Right cardiac atrium (tissue), 5 donors: Measurements from ENCODE around the gene ITGB1. TPM values are rescaled to one million over a fixed set of nuclear protein-coding genes. Genes with fewer than 3 reads are reported as not detected.
"Not testable (repeated sequence)": the region's sequence is repeated elsewhere in the genome, so short reads cannot be mapped to it uniquely, and the experiment has no call there.

Experiments used
- ATAC-seq, 2 donors: fragments of 200-7000 bp; cut with Tn5 transposase; one replicate each; pipeline versions ENCODE4 v1.8.0 to v1.9.1; 2020; ENCODE audit warnings: moderate library complexity in 2 of 2, mild to moderate bottlenecking in 1 of 2
- DNase-seq, 3 donors: peaks; one replicate each; pipeline ENCODE4 v3.0.0-alpha.2; 2020
- H3K27ac ChIP-seq: one replicate; pipeline ENCODE4 v1.5.1; 2013; ENCODE audit warnings: mild to moderate bottlenecking, low read length, control low read depth, moderate library complexity
- H3K27me3 ChIP-seq: one replicate; pipeline ENCODE4 v1.6.1; 2013; ENCODE audit not compliant: control insufficient read depth, insufficient read depth
- H3K4me1 ChIP-seq: one replicate; pipeline ENCODE4 v1.6.1; 2013; ENCODE audit warnings: low read length; ENCODE audit not compliant: control insufficient read depth, insufficient read depth
- H3K4me3 ChIP-seq: one replicate; pipeline ENCODE4 v1.5.1; 2013; ENCODE audit warnings: low read length, control low read depth
- H3K9me3 ChIP-seq: one replicate; pipeline ENCODE4 v1.6.1; 2013; ENCODE audit warnings: low read length; ENCODE audit not compliant: control insufficient read depth
- WGBS: extraction: QIAGEN DNeasy Blood & Tissue Kit; methylation state at CpG from one replicate; pipeline ENCODE4 v1.1.7; 2013; 5-methylcytosine and 5-hydroxymethylcytosine counted together
- intact Hi-C, 4 donors: fragments of 100-400 bp; cut with DNase I; formaldehyde crosslinking; loops; one replicate each; pipeline versions ENCODE4 v1.11.0 to v1.14.0; 2022 to 2023
- polyA plus RNA-seq: library from polyadenylated mRNA; stranded (reverse); fragments of 200-250 nt; gene quantifications from one replicate; pipeline ENCODE4 v1.2.3, GENCODE V29; 2013
- total RNA-seq, 4 donors: library from RNA; stranded (reverse); fragmentation: NEBNext Ultra II Directional; extraction: Animal tissue kit (Norgen Biotek cat#: 25700); gene quantifications; one replicate each; pipeline ENCODE4 v1.2.1, GENCODE V29; 2021
- donor health status: healthy with polysubstance abuse.
- donor health status: DM: no; HTN: yes; CAD: no.
- donor health status: DM: no; HTN: no; CAD: no.
- donor health status: DM: no; HTN: yes; CAD: no; lungs with severe emphysema.
- donor health status: DM: yes; HTN: yes; CAD: no.

ITGB1 gene
- total and polyA plus RNA-seq, 5 donors = 259 to 583 (median 461) TPM

DNA sequence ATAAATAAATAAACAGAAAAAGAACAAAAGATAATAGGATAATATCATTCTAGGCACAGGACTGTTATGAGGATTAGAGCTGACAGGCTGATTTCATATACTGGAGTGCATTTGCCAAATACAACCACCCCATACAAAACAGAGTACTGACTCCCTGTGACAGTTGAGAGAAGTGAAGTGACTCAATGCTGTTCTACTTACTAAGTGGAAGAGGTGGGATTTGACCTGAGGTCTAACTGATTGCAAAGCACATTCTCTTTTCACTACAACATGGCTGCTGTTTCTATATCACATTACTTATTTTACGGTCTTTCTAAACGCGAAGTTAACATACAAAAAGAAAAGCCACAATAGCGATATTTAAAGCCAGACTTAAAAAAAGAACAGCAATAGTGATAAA lies 51.4 kb downstream of the ITGB1 start:
- Histone ChIP-seq H3K4me1 (peaks cover 3% of the 10 kb centered on the region), H3K27me3 (no peaks in the 10 kb centered on the region), H3K9me3 (no peaks in the 10 kb centered on the region), H3K27ac (no peak overlapping the region), H3K4me3 (no peak overlapping the region)
- ATAC-seq (no peak), DNase-seq (no peak)
- intact Hi-C loops = no loop called here
- WGBS = 90% methylated on average over 4 of the region's 4 CpGs

DNA sequence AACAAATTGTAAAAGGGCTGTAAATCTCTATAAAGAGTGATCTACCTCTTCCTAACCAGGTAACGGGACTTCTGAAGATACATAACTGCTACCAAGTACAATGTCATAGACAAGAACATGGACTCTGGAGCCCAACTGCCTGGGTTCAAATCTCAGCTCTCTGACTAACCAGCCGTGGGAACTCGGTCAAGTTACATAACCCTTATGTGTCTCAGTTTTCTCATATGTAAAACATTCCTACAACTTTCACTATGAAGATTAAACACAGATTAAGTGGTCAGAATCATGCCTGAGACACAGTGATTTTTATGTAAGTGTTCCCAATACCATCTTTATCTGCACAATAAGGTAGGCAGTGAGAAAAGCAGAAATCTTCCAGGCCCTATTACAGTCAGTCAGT lies 52.6 kb downstream of the ITGB1 start:
- intact Hi-C loops = no loop called here
- 93% methylated on average over 3 of the region's 3 CpGs for WGBS
- Histone ChIP-seq H3K4me3 (no peak overlapping the region), H3K27me3 (no peaks in the 10 kb centered on the region), H3K9me3 (no peaks in the 10 kb centered on the region), H3K27ac (no peak overlapping the region), H3K4me1 (peaks cover 3% of the 10 kb centered on the region)
- DNase-seq (no peak), ATAC-seq (no peak)

GRCh38 chr10:32901815-32902214 lies 56.2 kb downstream of the ITGB1 start:
- 68% methylated on average over 9 of the region's 9 CpGs for WGBS
- Histone ChIP-seq H3K27me3 (no peaks in the 10 kb centered on the region), H3K4me1 (peaks cover 3% of the 10 kb centered on the region), H3K4me3 (no peak overlapping the region), H3K9me3 (no peaks in the 10 kb centered on the region), H3K27ac (no peak overlapping the region)
- no peak for ATAC-seq
- no peak for DNase-seq
- intact Hi-C loops = loop anchor here in 1 of 4 donors (5.0 kb wide), 1 partner anchor 105 kb away; no protein-coding TSS in a partner anchor

GRCh38 chr10:32895200-32895968 lies 62.6 kb downstream of the ITGB1 start:
- ATAC-seq, DNase-seq, H3K27ac ChIP-seq, H3K4me1 ChIP-seq, intact Hi-C loops, H3K4me3 ChIP-seq, H3K27me3 ChIP-seq, H3K9me3 ChIP-seq: not testable (repeated sequence)
- 91% methylated on average over 7 of the region's 7 CpGs for WGBS

GRCh38 chr10:32893916-32894664 lies 63.9 kb downstream of the ITGB1 start:
- WGBS = 93% methylated on average over 2 of the region's 2 CpGs
- intact Hi-C loops = no loop called here

DNA sequence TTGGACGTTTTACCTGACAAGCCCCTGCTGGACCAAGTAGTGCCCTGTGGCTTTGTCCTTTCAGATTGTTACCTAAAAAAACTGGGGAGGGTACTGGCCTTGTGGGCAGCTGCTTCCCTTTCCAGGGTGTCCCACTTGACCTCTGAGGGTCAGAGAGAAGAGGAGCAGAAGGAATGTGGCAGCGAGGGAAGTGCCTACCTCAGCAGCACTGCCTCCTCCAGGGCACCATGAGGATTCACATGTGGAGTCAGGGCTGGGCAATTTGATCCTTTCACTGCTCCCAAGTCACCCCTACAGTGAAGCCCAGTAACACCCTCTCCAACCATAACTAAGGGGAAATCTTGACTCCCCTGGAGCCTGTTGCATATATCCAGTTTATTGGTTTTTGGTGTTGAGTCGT lies 64.6 kb downstream of the ITGB1 start:
- Histone ChIP-seq H3K9me3 (no peaks in the 10 kb centered on the region), H3K27ac (no peak overlapping the region), H3K27me3 (no peaks in the 10 kb centered on the region), H3K4me3 (no peak overlapping the region), H3K4me1 (no peaks in the 10 kb centered on the region)
- ATAC-seq (no peak), DNase-seq (no peak)
- intact Hi-C loops = no loop called here
- WGBS = 56% methylated on average over 3 of the region's 3 CpGs

More at GRCh38 chr10:32893916-32894664, 63.9 kb downstream of the ITGB1 start:
- Histone ChIP-seq H3K4me1 (no peaks in the 10 kb centered on the region), H3K4me3 (no peak overlapping the region), H3K27ac (no peak overlapping the region), H3K9me3 (no peaks in the 10 kb centered on the region), H3K27me3 (no peaks in the 10 kb centered on the region)
- ATAC-seq (no peak), DNase-seq (no peak)

DNA sequence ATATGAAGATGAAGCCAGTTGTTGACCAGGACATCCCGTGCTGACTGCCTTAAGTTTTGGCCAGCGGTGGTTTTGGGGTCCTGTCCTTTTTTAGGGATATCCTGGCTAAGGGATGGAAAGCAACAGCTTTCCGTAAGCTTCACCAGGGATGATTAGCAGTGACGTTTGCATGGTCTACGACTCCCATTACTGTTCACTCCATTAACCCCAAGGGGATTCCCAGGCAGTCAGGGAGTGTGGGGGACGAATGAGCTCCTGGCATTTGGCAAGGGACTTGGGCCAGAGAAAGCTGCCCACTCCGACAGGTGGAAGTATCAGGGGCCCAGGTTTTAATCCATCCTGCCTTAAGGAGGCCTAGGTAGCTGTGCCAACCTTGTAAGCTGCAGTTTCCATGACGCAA lies 66.8 kb downstream of the ITGB1 start:
- Histone ChIP-seq H3K27me3 (no peaks in the 10 kb centered on the region), H3K27ac (no peak overlapping the region), H3K4me1 (no peaks in the 10 kb centered on the region), H3K9me3 (no peaks in the 10 kb centered on the region), H3K4me3 (no peak overlapping the region)
- intact Hi-C loops = no loop called here
- DNase-seq (no peak), ATAC-seq (no peak)
- 79% methylated on average over 8 of the region's 8 CpGs for WGBS

GRCh38 chr10:32890444-32890843 lies 67.6 kb downstream of the ITGB1 start:
- Histone ChIP-seq H3K27me3 (no peaks in the 10 kb centered on the region), H3K27ac (no peak overlapping the region), H3K9me3 (no peaks in the 10 kb centered on the region), H3K4me3 (no peak overlapping the region), H3K4me1 (no peaks in the 10 kb centered on the region)
- WGBS = 64% methylated on average over 3 of the region's 3 CpGs
- intact Hi-C loops = no loop called here
- ATAC-seq (no peak), DNase-seq (no peak)

DNA sequence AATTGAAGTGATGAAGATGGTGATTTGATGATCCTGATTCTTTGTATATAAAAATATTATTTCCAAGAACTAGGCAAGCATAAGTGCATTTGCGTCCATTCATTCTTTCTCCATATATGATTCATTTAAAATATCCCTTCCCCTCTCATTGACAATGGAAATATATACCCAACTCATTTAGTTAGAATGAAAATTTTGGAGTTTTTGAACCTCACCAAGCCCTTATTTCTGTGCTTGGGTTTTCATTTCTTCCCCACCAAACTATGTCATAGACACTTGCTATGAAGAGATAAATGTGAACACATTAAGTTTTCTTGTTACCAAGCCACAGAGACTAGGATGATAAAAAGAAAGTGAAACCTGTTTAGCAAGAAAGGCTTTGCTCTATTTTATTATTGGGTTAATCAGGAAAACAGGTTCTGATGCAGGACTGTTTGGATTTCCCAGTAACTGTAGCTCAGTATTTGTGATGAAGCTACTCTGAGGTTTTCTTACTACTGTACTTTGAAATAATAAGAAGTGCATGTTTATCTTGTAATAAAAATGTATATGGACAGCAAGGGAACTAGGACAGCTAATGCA lies 68.3 kb downstream of the ITGB1 start:
- H3K27me3 ChIP-seq = no peaks in the 10 kb centered on the region
- H3K4me3 ChIP-seq = no peak overlapping the region
- 94% methylated on average over 1 of the region's 1 CpG for WGBS
- DNase-seq (no peak), ATAC-seq (no peak)
- intact Hi-C loops = no loop called here
- H3K9me3 ChIP-seq = no peaks in the 10 kb centered on the region
- no peak overlapping the region for H3K27ac ChIP-seq
- H3K4me1 ChIP-seq = no peaks in the 10 kb centered on the region

GRCh38 chr10:32888161-32888927 lies 69.7 kb downstream of the ITGB1 start:
- no peaks in the 10 kb centered on the region for H3K27me3 ChIP-seq
- intact Hi-C loops = no loop called here
- no peak overlapping the region for H3K27ac ChIP-seq
- no peak overlapping the region for H3K4me3 ChIP-seq
- DNase-seq (no peak), ATAC-seq (peak; percentile 16 to 32)
- WGBS = 93% methylated on average over 11 of the region's 11 CpGs
- H3K9me3 ChIP-seq = no peaks in the 10 kb centered on the region
- H3K4me1 ChIP-seq = no peaks in the 10 kb centered on the region
